Adrenal gland (tissue), 12 donors: ENCODE data around the gene FOXN3. TPM values are rescaled to one million over a fixed set of nuclear protein-coding genes. Genes with fewer than 3 reads are reported as not detected.

Source experiments
- DNase-seq, 7 donors: peaks; one replicate each; pipeline ENCODE4 v3.0.0-alpha.2; 2019 to 2020
- H3K27ac ChIP-seq, 5 donors: fragments of 200-600 bp; sonication (generic) in 4 of 5; 1 replicate in 3 of 5; 2 replicates in 2 of 5; pipeline versions ENCODE4 v1.5.1 to v1.8.0; 2016 to 2020; ENCODE audit warnings: mild to moderate bottlenecking in 1 of 5
- H3K27me3 ChIP-seq: fragments of 200-600 bp; 2 replicates; pipeline ENCODE4 v1.8.0; 2021
- H3K36me3 ChIP-seq, 2 donors: fragments of 200-600 bp; replicated peaks in 1 of 2; 1 replicate in 1 of 2; 2 replicates in 1 of 2; pipeline versions ENCODE4 v1.5.1 to v1.8.0; 2018 to 2022
- H3K4me1 ChIP-seq, 2 donors: fragments of 200-600 bp; replicated peaks in 1 of 2; 1 replicate in 1 of 2; 2 replicates in 1 of 2; pipeline versions ENCODE4 v1.5.1 to v1.8.0; 2018 to 2021
- H3K4me3 ChIP-seq, 4 donors: fragments of 200-600 bp; sonication (generic) in 3 of 4; one replicate each; pipeline ENCODE4 v1.5.1; 2016 to 2018
- H3K9me3 ChIP-seq, 3 donors: fragments of 200-600 bp; sonication (generic) in 1 of 3; replicated peaks in 1 of 3; 1 replicate in 2 of 3; 2 replicates in 1 of 3; pipeline versions ENCODE4 v1.5.1 to v1.8.0; 2016 to 2021
- CTCF ChIP-seq, 6 experiments: fragments of 450-650 bp in 4 of 6; fragments of 200-600 bp in 2 of 6; sonication (generic) in 1 of 6; IDR thresholded peaks; 1 replicate in 5 of 6; 2 replicates in 1 of 6; pipeline versions ENCODE4 v1.5.1 to v1.8.0; 2016 to 2021; ENCODE audit warnings: antibody characterized with exemption in 6 of 6, mild to moderate bottlenecking in 2 of 6, moderate library complexity in 1 of 6
- POLR2A ChIP-seq, 2 donors: fragments of 450-650 bp; IDR thresholded peaks; one replicate each; pipeline ENCODE4 v1.6.1; 2017; ENCODE audit warnings: antibody characterized with exemption in 2 of 2, mild to moderate bottlenecking in 2 of 2, moderate library complexity in 1 of 2
- WGBS, 4 donors: extraction: QIAGEN DNeasy Blood & Tissue Kit in 2 of 4; methylation state at CpG; one replicate each; pipeline versions ENCODE4 v1.1.5 to v1.1.7; 2013 to 2017; 5-methylcytosine and 5-hydroxymethylcytosine counted together
- intact Hi-C, 2 donors: fragments of 100-400 bp; cut with DNase I; formaldehyde crosslinking; loops; one replicate each; pipeline versions ENCODE4 v1.14.1 to v1.15.0; 2022 to 2023
- polyA plus RNA-seq, 3 donors: library from polyadenylated mRNA; stranded (reverse); fragments of 200-250 nt in 2 of 3; fragments of 350-450 nt in 1 of 3; fragmentation: Illumina TruSeq in 1 of 3; extraction: RNeasy Lipid Tissue Mini Kit (QIAGEN cat#74804) in 1 of 3; gene quantifications; one replicate each; pipeline ENCODE4 v1.2.3, GENCODE V29; 2013 to 2014
- total RNA-seq, 9 donors: library from RNA; depleted of rRNA in 4 of 9; stranded (reverse); fragments of >200 nt in 4 of 9; fragments of 120-200 nt in 1 of 9; fragmentation: NEBNext Ultra II Directional in 1 of 9; extraction: Animal tissue kit (Norgen Biotek cat#: 25700) in 1 of 9; gene quantifications; one replicate each; pipeline versions ENCODE4 v1.1.0 to v1.2.4, GENCODE V29; 2013 to 2023
- donor health status: healthy with polysubstance abuse.
- donor health status: Bipolar disorder and iron deficiency.
- donor health status: DM: yes; HTN: yes; CAD: no.
- donor health status: DM: no; HTN: no; CAD: no.
- donor health status: DM: no; HTN: no; CAD: no.
- donor health status: DM: yes; HTN: yes; CAD: no.

Gene FOXN3
- total and polyA plus RNA-seq, 12 donors: 10.7 to 131 (median 96.8) TPM

GRCh38 chr14:89315493-89316470, 101.3 kb downstream of the FOXN3 start:
- intact Hi-C loops: no loop called here
- no peak for TF ChIP-seq CTCF (IDR thresholded peaks at IDR 0.05)
- TF ChIP-seq POLR2A (IDR thresholded peaks at IDR 0.05): no peak
- Histone ChIP-seq H3K27ac (no peak overlapping the region), H3K9me3 (no peaks in the 10 kb centered on the region), H3K36me3 (no peaks in the 10 kb centered on the region), H3K27me3 (no peaks in the 10 kb centered on the region), H3K4me3 (no peak overlapping the region), H3K4me1 (peaks cover 0 to 4% of the 10 kb centered on the region in 2 donors)
- 84 to 92% (median 90%) methylated on average over 9 to 10 of the region's 10 CpGs for WGBS, 4 donors
- DNase-seq: no peak

- no peaks in the 10 kb centered on the region for H3K9me3 ChIP-seq
- intact Hi-C loops: no loop called here
- DNase-seq: no peak
- H3K36me3 ChIP-seq: no peaks in the 10 kb centered on the region
- H3K4me1 ChIP-seq: peaks cover 13 to 18% of the 10 kb centered on the region in 2 donors
- no peak overlapping the region for H3K27ac ChIP-seq
- H3K27me3 ChIP-seq: no peaks in the 10 kb centered on the region
- H3K4me3 ChIP-seq: no peak overlapping the region
- no peak for TF ChIP-seq POLR2A (IDR thresholded peaks at IDR 0.05)
- TF ChIP-seq CTCF (IDR thresholded peaks at IDR 0.05): no peak
- WGBS, 4 donors: 97 to 100% (median 99%) methylated on average over 2 of the region's 2 CpGs
These were observed 102.8 kb downstream of the FOXN3 start for GRCh38 chr14:89314274-89314673.

DNA sequence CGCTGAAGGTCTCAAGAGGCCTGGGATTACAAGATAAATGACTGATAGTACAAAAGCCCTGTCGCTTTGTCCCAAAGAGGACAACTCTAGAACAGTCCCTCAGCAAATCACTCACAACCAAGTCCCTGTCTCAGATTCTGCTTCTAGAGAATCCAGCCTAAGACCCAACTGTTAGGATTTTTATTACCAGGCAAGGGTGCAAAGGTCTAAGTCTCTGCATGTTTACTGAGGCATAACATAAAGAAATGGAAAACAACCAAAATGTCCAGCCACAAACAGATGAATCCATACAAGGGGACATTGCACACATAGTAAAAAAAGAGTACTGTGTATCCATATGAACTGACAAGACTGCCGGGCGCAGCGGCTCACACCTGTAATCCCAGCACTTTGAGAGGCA, 104.1 kb downstream of the FOXN3 start:
- TF ChIP-seq POLR2A (IDR thresholded peaks at IDR 0.05) (no peak), CTCF (IDR thresholded peaks at IDR 0.05) (no peak)
- Histone ChIP-seq H3K36me3 (no peaks in the 10 kb centered on the region), H3K27ac (no peak overlapping the region), H3K4me3 (no peak overlapping the region), H3K9me3 (no peaks in the 10 kb centered on the region), H3K27me3 (no peaks in the 10 kb centered on the region), H3K4me1 (peaks cover 23 to 31% of the 10 kb centered on the region in 2 donors)
- intact Hi-C loops: no loop called here
- WGBS, 4 donors: 94 to 99% (median 98%) methylated on average over 5 of the region's 5 CpGs
- no peak for DNase-seq

DNA sequence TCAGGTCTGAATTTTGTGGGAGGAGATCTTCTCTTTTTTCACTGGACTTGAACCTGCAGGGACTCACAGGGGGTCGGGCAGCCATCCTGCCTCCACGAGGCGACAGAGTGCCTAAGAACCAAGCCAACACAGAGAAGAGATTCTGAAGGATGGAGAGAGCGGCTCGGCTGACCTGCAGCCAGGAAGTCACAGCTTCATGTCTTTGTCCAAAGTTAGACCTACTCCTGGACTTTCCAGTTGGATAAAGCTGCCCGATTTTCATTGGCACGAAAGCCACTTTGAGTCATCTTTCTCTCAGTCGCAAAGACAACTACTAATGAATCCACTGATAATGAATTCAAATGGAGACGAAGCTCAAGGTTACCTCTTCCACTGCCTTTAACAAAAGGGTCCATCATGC, 106.8 kb downstream of the FOXN3 start:
- WGBS, 4 donors: 51 to 63% (median 58%) methylated on average over 9 of the region's 9 CpGs
- TF ChIP-seq CTCF (IDR thresholded peaks at IDR 0.05) (no peak), POLR2A (IDR thresholded peaks at IDR 0.05) (no peak)

More for the DNA sequence above, 106.8 kb downstream of the FOXN3 start:
- Histone ChIP-seq H3K9me3 (no peaks in the 10 kb centered on the region), H3K27me3 (no peaks in the 10 kb centered on the region), H3K4me1 (peaks cover 32 to 39% of the 10 kb centered on the region in 2 donors), H3K4me3 (no peak overlapping the region), H3K27ac (peak overlapping the region in 3 of 5 donors; percentile 52 to 63 (median 63)), H3K36me3 (no peaks in the 10 kb centered on the region)
- DNase-seq: peak in 6 of 7 donors; percentile 56 to 69 (median 66)
- intact Hi-C loops: no loop called here
